Breast epithelium (tissue), 4 donors: ENCODE measurements around the gene CAPN9. TPM values are rescaled to one million over a fixed set of nuclear protein-coding genes. Genes with fewer than 3 reads are reported as not detected.

ENCODE experiments used
- DNase-seq, 2 donors: peaks; one replicate each; pipeline ENCODE4 v3.0.0-alpha.2; 2019; ENCODE audit warnings: low spot score in 2 of 2
- H3K27ac ChIP-seq, 2 donors: fragments of 200-600 bp; sonication (generic) in 1 of 2; one replicate each; pipeline ENCODE4 v1.5.1; 2016 to 2019; ENCODE audit warnings: mild to moderate bottlenecking in 1 of 2
- H3K27me3 ChIP-seq, 2 donors: fragments of 200-600 bp; sonication (generic) in 1 of 2; one replicate each; pipeline versions ENCODE4 v1.5.1 to v1.6.0; 2017 to 2019; ENCODE audit warnings: control low read depth in 1 of 2, mild to moderate bottlenecking in 1 of 2
- H3K36me3 ChIP-seq: fragments of 200-600 bp; one replicate; pipeline ENCODE4 v1.5.1; 2019
- H3K4me1 ChIP-seq, 2 donors: fragments of 200-600 bp; sonication (generic); one replicate each; pipeline ENCODE4 v1.5.1; 2016 to 2019; ENCODE audit warnings: control low read depth in 1 of 2
- H3K4me3 ChIP-seq, 3 donors: fragments of 200-600 bp; sonication (generic); 1 replicate in 2 of 3; 2 replicates in 1 of 3; pipeline ENCODE4 v1.5.1; 2016 to 2019; ENCODE audit warnings: mild to moderate bottlenecking in 3 of 3, moderate library complexity in 2 of 3
- H3K9me3 ChIP-seq, 2 donors: fragments of 200-600 bp; sonication (generic) in 1 of 2; one replicate each; pipeline ENCODE4 v1.5.1; 2016 to 2019; ENCODE audit warnings: control low read depth in 1 of 2
- CTCF ChIP-seq, 3 donors: fragments of 450-650 bp; IDR thresholded peaks; one replicate each; pipeline ENCODE4 v1.5.1; 2016 to 2017; ENCODE audit warnings: antibody characterized with exemption in 3 of 3, mild to moderate bottlenecking in 3 of 3, moderate library complexity in 3 of 3
- POLR2A ChIP-seq: fragments of 450-650 bp; IDR thresholded peaks from one replicate; pipeline ENCODE4 v1.6.1; 2016; ENCODE audit warnings: antibody characterized with exemption, mild to moderate bottlenecking, moderate library complexity
- POLR2AphosphoS5 ChIP-seq, 3 donors: sonication (generic); formaldehyde crosslinking; IDR thresholded peaks; one replicate each; pipeline ENCODE4 v1.6.1; 2017; ENCODE audit warnings: antibody characterized with exemption in 3 of 3
- intact Hi-C: fragments of 100-400 bp; cut with DNase I; formaldehyde crosslinking; loops from one replicate; pipeline ENCODE4 v1.15.1; 2023; ENCODE audit warnings: low total_unique reads
- total RNA-seq, 3 donors: library from RNA; depleted of rRNA; stranded (reverse); fragments of >200 nt; gene quantifications; one replicate each; pipeline ENCODE4 v1.1.0, GENCODE V29; 2016

CAPN9 gene
- total RNA-seq, 3 donors from 2014 or later = 2.3 TPM; not detected in 2

DNA sequence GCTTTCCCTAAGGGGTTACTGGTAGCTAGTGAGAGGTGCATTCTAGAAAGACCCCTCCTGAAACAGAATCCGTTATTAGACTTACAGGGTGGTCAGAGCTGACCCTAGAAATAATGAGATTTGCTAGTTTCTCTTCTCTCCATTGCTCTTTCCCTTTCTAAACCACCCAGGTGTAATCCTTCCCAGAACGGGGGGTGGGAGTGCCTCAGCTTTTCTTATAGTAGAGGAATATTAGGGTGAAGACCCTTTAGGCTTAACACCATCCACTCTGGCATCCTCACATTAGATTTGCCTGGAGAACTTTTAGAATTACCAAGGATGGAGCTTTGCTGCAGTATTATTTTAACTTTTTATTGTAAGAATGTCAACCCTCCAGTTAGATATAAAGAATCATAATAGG is 49.4 kb downstream of the CAPN9 start:
- DNase-seq = no peak
- no peak for TF ChIP-seq POLR2A
- TF ChIP-seq CTCF (IDR thresholded peaks at IDR 0.05) = no peak
- TF ChIP-seq POLR2AphosphoS5 (IDR thresholded peaks at IDR 0.05) = no peak

DNA sequence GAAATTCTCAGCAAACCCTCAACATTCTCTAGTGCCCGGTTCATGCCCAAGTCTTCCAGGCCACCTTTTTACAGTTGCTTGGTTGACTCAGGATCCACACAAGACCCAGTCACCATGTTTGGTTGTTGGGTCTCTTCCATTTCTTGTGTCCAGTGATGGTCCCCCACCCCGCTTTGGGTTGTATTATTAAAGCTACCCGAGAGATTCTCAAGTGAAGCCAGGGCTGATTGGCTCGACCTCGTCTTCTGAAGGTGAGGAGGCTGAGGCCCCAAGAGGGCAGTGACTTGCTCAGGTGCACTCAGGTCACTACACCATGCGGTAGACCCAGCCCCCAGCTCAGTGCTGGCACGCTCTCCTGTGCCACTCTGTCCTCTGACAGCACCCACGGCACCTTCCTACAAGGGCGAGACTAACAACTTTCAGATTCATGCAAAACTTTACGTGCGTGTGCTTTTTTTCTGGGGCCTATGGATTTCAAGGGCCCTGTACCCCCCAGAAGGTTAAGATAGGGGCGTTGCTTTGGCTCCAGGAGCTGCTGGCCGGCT is 50.3 kb downstream of the CAPN9 start:
- no peaks in the 10 kb centered on the region for H3K9me3 ChIP-seq
- H3K4me3 ChIP-seq = no peak overlapping the region
- H3K27me3 ChIP-seq = no peaks in the 10 kb centered on the region
- no peak overlapping the region for H3K27ac ChIP-seq
- no peaks in the 10 kb centered on the region for H3K4me1 ChIP-seq
- DNase-seq = no peak
- intact Hi-C loops = no loop called here
- TF ChIP-seq CTCF (IDR thresholded peaks at IDR 0.05) (no peak), POLR2A (no peak), POLR2AphosphoS5 (IDR thresholded peaks at IDR 0.05) (no peak)
- no peaks in the 10 kb centered on the region for H3K36me3 ChIP-seq

More for the DNA sequence above, 49.4 kb downstream of the CAPN9 start:
- intact Hi-C loops = no loop called here
- Histone ChIP-seq H3K4me3 (no peak overlapping the region), H3K4me1 (no peaks in the 10 kb centered on the region), H3K27ac (no peak overlapping the region), H3K27me3 (no peaks in the 10 kb centered on the region), H3K36me3 (no peaks in the 10 kb centered on the region), H3K9me3 (no peaks in the 10 kb centered on the region)

DNA sequence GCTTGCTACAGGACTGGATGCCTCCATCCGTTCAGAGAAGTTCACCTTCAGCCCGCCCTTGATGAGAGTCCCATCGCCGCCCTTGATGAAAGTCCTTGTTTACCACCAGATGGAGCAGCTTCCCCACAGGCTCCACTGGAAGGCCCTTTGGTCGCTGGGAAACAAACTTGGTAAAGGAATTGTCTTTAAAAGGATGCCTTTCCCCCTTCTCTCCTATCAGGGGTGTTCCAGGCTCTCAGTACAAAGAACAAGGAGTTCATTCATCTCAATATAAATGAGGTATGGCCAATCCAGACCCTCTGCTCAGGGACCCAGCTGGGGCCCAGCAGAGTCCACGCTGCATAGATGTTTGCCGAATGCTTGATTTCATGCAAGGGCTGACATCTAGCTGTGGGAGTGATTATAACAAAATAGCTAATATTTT is 50.8 kb downstream of the CAPN9 start:
- no peak overlapping the region for H3K4me3 ChIP-seq
- H3K27ac ChIP-seq = no peak overlapping the region
- peak; percentile 45 to 64 for DNase-seq
- TF ChIP-seq POLR2AphosphoS5 (IDR thresholded peaks at IDR 0.05) (peak in 1 of 3 donors; percentile 42), CTCF (IDR thresholded peaks at IDR 0.05) (peak; percentile 19 to 82 (median 78)), POLR2A (no peak)
- intact Hi-C loops = no loop called here
- H3K27me3 ChIP-seq = no peaks in the 10 kb centered on the region
- no peaks in the 10 kb centered on the region for H3K4me1 ChIP-seq
- no peaks in the 10 kb centered on the region for H3K9me3 ChIP-seq
- H3K36me3 ChIP-seq = no peaks in the 10 kb centered on the region

- H3K36me3 ChIP-seq = no peaks in the 10 kb centered on the region
- DNase-seq = no peak
- H3K4me1 ChIP-seq = no peaks in the 10 kb centered on the region
- H3K27me3 ChIP-seq = no peaks in the 10 kb centered on the region
- no peak overlapping the region for H3K4me3 ChIP-seq
- no peak overlapping the region for H3K27ac ChIP-seq
- no peaks in the 10 kb centered on the region for H3K9me3 ChIP-seq
- TF ChIP-seq CTCF (IDR thresholded peaks at IDR 0.05) (no peak), POLR2AphosphoS5 (IDR thresholded peaks at IDR 0.05) (no peak), POLR2A (no peak)
- intact Hi-C loops = no loop called here
These were observed 51.3 kb downstream of the CAPN9 start for GRCh38 chr1:230798491-230798890.

- Histone ChIP-seq H3K9me3 (no peaks in the 10 kb centered on the region), H3K4me1 (no peaks in the 10 kb centered on the region), H3K4me3 (no peak overlapping the region), H3K27ac (no peak overlapping the region), H3K27me3 (no peaks in the 10 kb centered on the region), H3K36me3 (no peaks in the 10 kb centered on the region)
- TF ChIP-seq POLR2AphosphoS5 (IDR thresholded peaks at IDR 0.05) = no peak
- TF ChIP-seq CTCF (IDR thresholded peaks at IDR 0.05) = no peak
- no peak for TF ChIP-seq POLR2A
- intact Hi-C loops = no loop called here
- DNase-seq = no peak
These were observed 54.0 kb downstream of the CAPN9 start for GRCh38 chr1:230800891-230801840.
